ENCODE measurements around the gene PCCA. TPM values are rescaled to one million over a fixed set of nuclear protein-coding genes. Genes with fewer than 3 reads are reported as not detected.

PCCA gene
- total and polyA plus RNA-seq, 7 donors: 18.0 to 45.6 (median 42.8) TPM

GRCh38 chr13:100532836-100533435 is 444.0 kb downstream of the PCCA start:
- H3K36me3 ChIP-seq: peaks cover 0 to 32% (median 2%) of the 10 kb centered on the region in 4 donors
- H3K27me3 ChIP-seq: no peaks in the 10 kb centered on the region
- intact Hi-C loops (cut with DNase I): no loop called here
- DNase-seq: no peak
- H3K27ac ChIP-seq: no peak overlapping the region
- H3K4me3 ChIP-seq: no peak overlapping the region
- H3K9me3 ChIP-seq: no peaks in the 10 kb centered on the region
- no peaks in the 10 kb centered on the region for H3K4me1 ChIP-seq
- TF ChIP-seq CTCF (IDR thresholded peaks at IDR 0.05) (no peak), EP300 (IDR thresholded peaks at IDR 0.05) (no peak), POLR2AphosphoS5 (IDR thresholded peaks at IDR 0.05) (no peak), POLR2A (IDR thresholded peaks at IDR 0.05) (no peak)
- 94 to 97% methylated on average over 14 of the region's 14 CpGs for WGBS, 2 donors

- Histone ChIP-seq H3K27ac (no peak overlapping the region), H3K27me3 (no peaks in the 10 kb centered on the region), H3K4me1 (no peaks in the 10 kb centered on the region), H3K36me3 (peaks cover 0 to 28% (median 0%) of the 10 kb centered on the region in 4 donors), H3K4me3 (no peak overlapping the region), H3K9me3 (no peaks in the 10 kb centered on the region)
- DNase-seq: no peak
- intact Hi-C loops (cut with DNase I): no loop called here
- WGBS, 2 donors: 64 to 78% methylated on average over 19 of the region's 19 CpGs
- TF ChIP-seq POLR2A (IDR thresholded peaks at IDR 0.05) (no peak), CTCF (IDR thresholded peaks at IDR 0.05) (no peak), EP300 (IDR thresholded peaks at IDR 0.05) (no peak), POLR2AphosphoS5 (IDR thresholded peaks at IDR 0.05) (no peak)
Observed at GRCh38 chr13:100533588-100534041, 444.7 kb downstream of the PCCA start.

- no peak overlapping the region for H3K27ac ChIP-seq
- no peaks in the 10 kb centered on the region for H3K27me3 ChIP-seq
- H3K4me3 ChIP-seq: no peak overlapping the region
- intact Hi-C loops (cut with DNase I): no loop called here
- no peaks in the 10 kb centered on the region for H3K4me1 ChIP-seq
- H3K9me3 ChIP-seq: no peaks in the 10 kb centered on the region
- WGBS, 2 donors: 94 to 95% methylated on average over 13 of the region's 13 CpGs
- TF ChIP-seq CTCF (IDR thresholded peaks at IDR 0.05): no peak
- TF ChIP-seq POLR2AphosphoS5 (IDR thresholded peaks at IDR 0.05): no peak
- no peak for TF ChIP-seq EP300 (IDR thresholded peaks at IDR 0.05)
- TF ChIP-seq POLR2A (IDR thresholded peaks at IDR 0.05): no peak
- peaks cover 0 to 24% (median 0%) of the 10 kb centered on the region in 4 donors for H3K36me3 ChIP-seq
- DNase-seq: peak; percentile 43
Observed at GRCh38 chr13:100534147-100534843, 445.4 kb downstream of the PCCA start.

- no peak overlapping the region for H3K4me3 ChIP-seq
- no peaks in the 10 kb centered on the region for H3K4me1 ChIP-seq
- H3K27ac ChIP-seq: no peak overlapping the region
- no peaks in the 10 kb centered on the region for H3K9me3 ChIP-seq
- H3K27me3 ChIP-seq: no peaks in the 10 kb centered on the region
- no peak for TF ChIP-seq POLR2AphosphoS5 (IDR thresholded peaks at IDR 0.05)
- TF ChIP-seq POLR2A (IDR thresholded peaks at IDR 0.05): no peak
- TF ChIP-seq EP300 (IDR thresholded peaks at IDR 0.05): no peak
- intact Hi-C loops (cut with DNase I): no loop called here
- DNase-seq: no peak
- H3K36me3 ChIP-seq: peaks cover 0 to 17% (median 0%) of the 10 kb centered on the region in 4 donors
- 94% methylated on average over 6 of the region's 6 CpGs for WGBS, 2 donors
Observed at GRCh38 chr13:100534911-100535310, 446.0 kb downstream of the PCCA start.

- Histone ChIP-seq H3K4me3 (no peak overlapping the region), H3K4me1 (no peaks in the 10 kb centered on the region), H3K36me3 (peaks cover 0 to 13% (median 0%) of the 10 kb centered on the region in 4 donors), H3K9me3 (no peaks in the 10 kb centered on the region), H3K27me3 (no peaks in the 10 kb centered on the region), H3K27ac (no peak overlapping the region)
- intact Hi-C loops (cut with DNase I): no loop called here
- peak; percentile 60 for DNase-seq
- WGBS, 2 donors: 94 to 95% methylated on average over 16 of the region's 16 CpGs
- TF ChIP-seq CTCF (IDR thresholded peaks at IDR 0.05) (no peak), POLR2A (IDR thresholded peaks at IDR 0.05) (no peak), POLR2AphosphoS5 (IDR thresholded peaks at IDR 0.05) (no peak), EP300 (IDR thresholded peaks at IDR 0.05) (no peak)
Observed at GRCh38 chr13:100535426-100536135, 446.7 kb downstream of the PCCA start.
